GM12878 (cell line): Measurements from ENCODE around the gene PTPRD. TPM values are rescaled to one million over a fixed set of nuclear protein-coding genes. Genes with fewer than 3 reads are reported as not detected.

ENCODE experiments used
- ATAC-seq: fragments of 200-7000 bp; cut with Tn5 transposase; 3 replicates; pipeline ENCODE4 v1.9.1; 2020; ENCODE audit warnings: mild to moderate bottlenecking, moderate library complexity
- BruUV-seq: library from RNA; stranded (reverse); fragments of 400-500 nt; replicated peaks from 2 replicates; lab custom pipeline; 2021; lab: Mats Ljungman, UMichigan
- CTCF ChIA-PET: fragments of 300-600 bp; sonication (Branson Sonifier 250); formaldehyde crosslinking; extraction: SDS; loops from one replicate; lab custom pipeline; 2021; ENCODE audit warnings: inconsistent platforms; lab: Yijun Ruan, JAX
- POLR2A ChIA-PET: fragments of 350-600 bp; formaldehyde crosslinking; extraction: SDS; loops from one replicate; lab custom pipeline; 2021; ENCODE audit warnings: inconsistent platforms; lab: Charles Lee
- RAD21 ChIA-PET: fragments of 300-600 bp; sonication (Branson Sonifier 250); formaldehyde crosslinking; loops from one replicate; lab custom pipeline; 2023; ENCODE audit warnings: antibody characterized with exemption; ENCODE audit not compliant: unreplicated experiment; lab: Charles Lee
- SMC1A ChIA-PET: fragments of 300-600 bp; sonication (Branson Sonifier 250); formaldehyde crosslinking; loops from one replicate; lab custom pipeline; 2023; ENCODE audit not compliant: unreplicated experiment, uncharacterized antibody; lab: Charles Lee
- DNase-seq: peaks from one replicate; pipeline ENCODE4 v3.0.0-alpha.2; 2011; ENCODE audit warnings: low read depth, low spot score
- FAIRE-seq: peaks from 3 replicates; lab custom pipeline; 2011; peaks lifted over from hg19 to GRCh38; lab: Jason Lieb, UNC
- H2AFZ ChIP-seq: 2 replicates; pipeline ENCODE4 v1.6.0; 2011; ENCODE audit warnings: low read depth, low read length, control low read depth; ENCODE audit not compliant: control insufficient read depth
- H3K27ac ChIP-seq: 2 replicates; pipeline ENCODE4 v1.5.1; 2011; ENCODE audit warnings: control low read depth; ENCODE audit not compliant: control insufficient read depth, insufficient read depth
- H3K27me3 ChIP-seq, 2 experiments: replicated peaks in 1 of 2; 2 replicates each; pipeline versions ENCODE4 v1.6.0 to v1.6.1; 2011; ENCODE audit warnings: low read length in 1 of 2; ENCODE audit not compliant: control insufficient read depth in 2 of 2, insufficient read depth in 2 of 2
- H3K36me3 ChIP-seq, 2 experiments: 2 replicates each; pipeline ENCODE4 v1.5.1; 2011; ENCODE audit warnings: low read length in 1 of 2; ENCODE audit not compliant: control insufficient read depth in 2 of 2, insufficient read depth in 2 of 2
- H3K4me1 ChIP-seq: 2 replicates; pipeline ENCODE4 v1.6.1; 2011; ENCODE audit warnings: mild to moderate bottlenecking, low read length, moderate library complexity, mixed read lengths; ENCODE audit not compliant: control insufficient read depth, insufficient read depth
- H3K4me2 ChIP-seq: 2 replicates; pipeline ENCODE4 v1.6.0; 2011; ENCODE audit warnings: control low read depth; ENCODE audit not compliant: control insufficient read depth, insufficient read depth
- H3K4me3 ChIP-seq: fragments of 200-600 bp; sonication (generic); 2 replicates; pipeline ENCODE4 v1.5.1; 2016
- H3K79me2 ChIP-seq: 2 replicates; pipeline ENCODE4 v1.6.0; 2011; ENCODE audit warnings: low read length; ENCODE audit not compliant: control insufficient read depth, insufficient read depth
- H3K9ac ChIP-seq: 2 replicates; pipeline ENCODE4 v1.8.0; 2011; ENCODE audit warnings: low read length, control low read depth, mixed read lengths; ENCODE audit not compliant: control insufficient read depth, insufficient read depth
- H3K9me3 ChIP-seq: replicated peaks from 3 replicates; pipeline ENCODE4 v1.5.1; 2011; ENCODE audit warnings: mild to moderate bottlenecking, low read length; ENCODE audit not compliant: control insufficient read depth, insufficient read depth
- H4K20me1 ChIP-seq: 2 replicates; pipeline ENCODE4 v1.6.0; 2011; ENCODE audit not compliant: control insufficient read depth, insufficient read depth
- BRCA1 ChIP-seq: IDR thresholded peaks from 2 replicates; pipeline ENCODE4 v1.6.1; 2011; ENCODE audit warnings: low read depth, low read length, improper control_type of control experiment
- EGR1 ChIP-seq, 2 experiments: IDR thresholded peaks; 1 replicate in 1 of 2; 2 replicates in 1 of 2; pipeline ENCODE4 v1.6.1; 2011 to 2012; ENCODE audit warnings: low read depth in 2 of 2, low read length in 2 of 2, borderline replicate concordance in 1 of 2, mild to moderate bottlenecking in 1 of 2, moderate library complexity in 1 of 2
- GATAD2B ChIP-seq: fragments of 450-650 bp; conservative IDR thresholded peaks from 2 replicates; pipeline ENCODE4 v1.6.1; 2017; ENCODE audit warnings: low read depth, mild to moderate bottlenecking, moderate library complexity
- IKZF2 ChIP-seq, 2 experiments: fragments of 450-650 bp; IDR thresholded peaks; 2 replicates each; pipeline ENCODE4 v1.6.1; 2017; ENCODE audit warnings: mild to moderate bottlenecking in 2 of 2, moderate library complexity in 2 of 2
- LARP7 ChIP-seq: fragments of 450-650 bp; IDR thresholded peaks from 2 replicates; pipeline ENCODE4 v1.6.1; 2017; ENCODE audit warnings: mild to moderate bottlenecking
- MEF2A ChIP-seq: IDR thresholded peaks from 2 replicates; pipeline ENCODE4 v1.6.1; 2011; ENCODE audit warnings: low read depth, mild to moderate bottlenecking, low read length, moderate library complexity; ENCODE audit not compliant: insufficient read depth
- MEF2B ChIP-seq: fragments of 450-650 bp; IDR thresholded peaks from 2 replicates; pipeline ENCODE4 v1.6.1; 2018; ENCODE audit warnings: mild to moderate bottlenecking, moderate library complexity; ENCODE audit not compliant: partially characterized antibody, poor library complexity, severe bottlenecking
- NRF1 ChIP-seq: conservative IDR thresholded peaks from 2 replicates; pipeline ENCODE4 v1.6.1; 2011; ENCODE audit warnings: mild to moderate bottlenecking, low read depth, low read length, improper control_type of control experiment
- PAX5 ChIP-seq: IDR thresholded peaks from 2 replicates; pipeline ENCODE4 v1.6.1; 2011; ENCODE audit warnings: low read depth, low read length, borderline replicate concordance
- PBX3 ChIP-seq: IDR thresholded peaks from 2 replicates; pipeline ENCODE4 v1.6.1; 2011; ENCODE audit warnings: mild to moderate bottlenecking, low read depth, low read length, moderate library complexity; ENCODE audit not compliant: insufficient replicate concordance
- RBBP5 ChIP-seq: fragments of 200-600 bp; sonication (generic); conservative IDR thresholded peaks from 2 replicates; pipeline ENCODE4 v1.6.1; 2016
- SMAD5 ChIP-seq: IDR thresholded peaks from 2 replicates; pipeline ENCODE4 v1.6.1; 2016; ENCODE audit warnings: antibody characterized with exemption, low read depth
- SREBF2 ChIP-seq: IDR thresholded peaks from 2 replicates; pipeline ENCODE4 v1.6.1; 2012; ENCODE audit warnings: mild to moderate bottlenecking, low read length
- TCF3 ChIP-seq: IDR thresholded peaks from 2 replicates; pipeline ENCODE4 v1.6.1; 2012; ENCODE audit warnings: low read depth, mild to moderate bottlenecking, low read length, borderline replicate concordance; ENCODE audit not compliant: insufficient read depth
- ZNF687 ChIP-seq: fragments of 450-650 bp; IDR thresholded peaks from 2 replicates; pipeline ENCODE4 v1.6.1; 2017; ENCODE audit warnings: mild to moderate bottlenecking, moderate library complexity
- WGBS: methylation state at CpG from one replicate; pipeline ENCODE4 v1.1.6; 2016; ENCODE audit warnings: low lambda C conversion rate; ENCODE audit not compliant: insufficient replicate concordance, insufficient coverage; ENCODE audit errors: missing lambda C conversion rate; 5-methylcytosine and 5-hydroxymethylcytosine counted together
- in situ Hi-C: fragments of 300-500 bp; cut with MboI; formaldehyde crosslinking; loops from 9 replicates; pipeline ENCODE4 v1.14.3; 2018; ENCODE audit warnings: mixed read lengths
- intact Hi-C: fragments of 100-400 bp; cut with micrococcal nuclease; formaldehyde crosslinking; loops from one replicate; pipeline ENCODE4 v1.14.2; 2022; ENCODE audit not compliant: unreplicated experiment
- polyA plus RNA-seq, 11 experiments: library from polyadenylated mRNA; depleted of rRNA in 4 of 11; unstranded in 6 of 11; stranded (reverse) in 5 of 11; fragments of >200 nt; fragmentation: Nextera tagmentation in 4 of 11; fragmentation: Illumina TruSeq in 1 of 11; extraction: Ambion mirVana in 4 of 11; extraction: Trizol in 1 of 11; gene quantifications; 1 replicate in 1 of 11; 2 replicates in 10 of 11; pipeline versions ENCODE4 v1.2.1 to v1.2.3, GENCODE V29; 2011 to 2016; ENCODE audit warnings: inconsistent platforms in 2 of 11, missing spikeins in 2 of 11, low read depth in 1 of 11
- total RNA-seq, 4 experiments: library from RNA; depleted of rRNA in 3 of 4; stranded (reverse); fragments of >200 nt in 3 of 4; fragmentation: Illumina TruSeq in 1 of 4; extraction: Trizol in 1 of 4; gene quantifications; 2 replicates each; pipeline versions ENCODE4 v1.2.1 to v1.2.3, GENCODE V29; 2013 to 2021

Gene PTPRD
- total and polyA plus RNA-seq, 10 of the 15 experiments (the other 5 are each of a cell fraction or from before 2014, with no cell fraction given), result under 0.01 to 0.05 (median 0.01) TPM; not detected in 7

GRCh38 chr9:10274988-10275387 is 337.8 kb downstream of the PTPRD start (continued):
- TF ChIP-seq ZNF687, result no peak
- TF ChIP-seq SMAD5, result no peak
- TF ChIP-seq PAX5, result no peak
- no peak for TF ChIP-seq IKZF2 (IDR thresholded peaks at IDR 0.05)
- no peak for TF ChIP-seq MEF2B
- no peak for TF ChIP-seq RBBP5
- no peak for TF ChIP-seq MEF2A

GRCh38 chr9:10274175-10274574 is 338.6 kb downstream of the PTPRD start:
- no peak overlapping the region for H3K4me3 ChIP-seq
- no peak overlapping the region for H2AFZ ChIP-seq
- RAD21 ChIA-PET, result interaction anchor here (1.5 kb wide), 1 partner anchor 215 kb away, joined by 3 read pairs; no protein-coding TSS in a partner anchor
- no peak overlapping the region for H3K27ac ChIP-seq
- in situ Hi-C loops, result no loop called here
- no peaks in the 10 kb centered on the region for H4K20me1 ChIP-seq
- DNase-seq (no peak), FAIRE-seq (no peak), ATAC-seq (no peak)
- H3K27me3 ChIP-seq, result no peaks in the 10 kb centered on the region
- H3K36me3 ChIP-seq, result no peaks in the 10 kb centered on the region
- POLR2A ChIA-PET, result no interaction called here
- intact Hi-C loops, result no loop called here
- SMC1A ChIA-PET, result interaction anchor here (0.8 kb wide), 1 partner anchor 46 kb away, joined by 4 read pairs; no protein-coding TSS in a partner anchor
- WGBS, result 0% methylated on average over 4 of the region's 4 CpGs
- no TSS peak for BruUV-seq
- H3K9me3 ChIP-seq, result no peaks in the 10 kb centered on the region
- H3K9ac ChIP-seq, result no peak overlapping the region
- CTCF ChIA-PET, result interaction anchor here (1.2 kb wide), 1 partner anchor 214 kb away, joined by 5 read pairs; no protein-coding TSS in a partner anchor
- no peaks in the 10 kb centered on the region for H3K79me2 ChIP-seq
- H3K4me2 ChIP-seq, result no peak overlapping the region
- no peaks in the 10 kb centered on the region for H3K4me1 ChIP-seq
- TF ChIP-seq EGR1 (IDR thresholded peaks at IDR 0.05; ENCODE audit: borderline replicate concordance in 1 of 2, low read depth in 2 of 2, low read length in 2 of 2) (no peak), LARP7 (no peak), PBX3 (no peak), SREBF2 (no peak), BRCA1 (no peak), MEF2B (no peak), NRF1 (no peak), TCF3 (no peak), GATAD2B (no peak)
